Activated CD4-positive, alpha-beta T cell treated with anti-CD3 and anti-CD28 coated beads, Interleukin-2, Interleukin-4, amounts not matched to agents 100 ng/mL and 50 ng/mL, durations not matched to agents 16 hours and 8 hours (primary cell): Measurements from ENCODE around the gene IP6K3.
A peak's percentile ranks its signal among the peaks of the same experiment; 100 is the strongest.

Source experiments
- DNase-seq: peaks from one replicate; pipeline ENCODE4 v3.0.0-alpha.2; 2020; ENCODE audit warnings: low spot score

IP6K3 gene, protein sequence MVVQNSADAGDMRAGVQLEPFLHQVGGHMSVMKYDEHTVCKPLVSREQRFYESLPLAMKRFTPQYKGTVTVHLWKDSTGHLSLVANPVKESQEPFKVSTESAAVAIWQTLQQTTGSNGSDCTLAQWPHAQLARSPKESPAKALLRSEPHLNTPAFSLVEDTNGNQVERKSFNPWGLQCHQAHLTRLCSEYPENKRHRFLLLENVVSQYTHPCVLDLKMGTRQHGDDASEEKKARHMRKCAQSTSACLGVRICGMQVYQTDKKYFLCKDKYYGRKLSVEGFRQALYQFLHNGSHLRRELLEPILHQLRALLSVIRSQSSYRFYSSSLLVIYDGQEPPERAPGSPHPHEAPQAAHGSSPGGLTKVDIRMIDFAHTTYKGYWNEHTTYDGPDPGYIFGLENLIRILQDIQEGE

DNA sequence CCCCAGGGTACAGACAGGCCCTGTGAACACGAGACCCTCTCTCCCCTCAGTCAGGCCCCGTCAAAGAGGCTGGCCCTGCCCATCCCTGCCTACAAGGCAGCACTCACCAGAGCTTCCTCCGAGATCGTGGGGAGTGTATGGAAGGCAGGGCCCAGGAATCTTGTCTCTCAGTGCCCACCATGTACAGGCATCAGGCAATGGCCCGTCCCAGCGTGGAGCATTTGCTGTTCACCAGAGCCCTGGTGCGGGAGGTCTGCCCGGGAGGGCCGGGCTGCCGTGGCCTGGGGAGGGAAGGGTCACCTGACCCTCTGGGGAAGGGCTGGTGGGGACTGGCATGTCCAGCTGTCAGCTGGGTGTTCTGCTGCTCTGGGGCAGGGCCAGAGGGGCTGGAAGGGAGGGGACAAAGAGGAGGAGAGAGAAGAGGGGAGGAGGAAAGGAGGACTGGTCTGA, at the start of gene IP6K3:
Gene IP6K3, minus strand, starts transcription at position 255 of the 450 bp plus-strand sequence. CDS start 11,429 bp downstream, outside the sequence.
- no peak for DNase-seq

DNA sequence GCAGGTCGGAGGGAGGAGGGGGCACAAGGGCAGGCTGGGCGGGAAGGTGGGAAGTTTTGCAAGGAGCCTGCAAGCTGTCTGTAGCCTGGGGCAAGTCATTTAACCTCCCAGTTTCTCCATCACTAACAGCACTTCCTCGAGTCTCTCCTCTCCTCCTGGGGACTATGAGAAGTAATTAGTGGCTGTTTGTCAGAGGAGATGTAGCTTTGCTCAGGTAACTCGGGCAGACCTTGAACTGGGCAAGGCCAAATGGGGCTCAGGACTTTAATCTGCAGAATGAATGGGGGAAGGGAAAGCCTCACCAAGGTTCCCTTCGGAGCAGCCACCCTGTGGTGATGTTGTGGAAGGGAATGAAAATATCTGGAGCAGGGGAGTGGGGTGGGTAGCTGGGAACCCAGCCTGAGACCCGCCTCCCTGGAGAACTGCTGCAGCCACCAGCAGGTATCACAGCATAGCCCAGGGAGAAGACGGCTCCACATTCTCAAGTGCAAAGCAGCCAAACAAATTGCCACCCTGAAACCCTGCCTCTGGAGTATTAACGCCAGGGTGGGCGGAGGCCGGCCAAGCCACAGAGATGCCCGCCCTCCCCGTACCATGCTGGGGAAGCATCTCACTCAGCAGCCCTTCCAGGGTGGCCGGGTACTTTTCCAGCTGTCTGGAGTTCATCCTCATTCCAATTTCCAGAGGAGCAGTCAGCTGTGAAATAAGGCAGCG, 48.4 kb upstream of the IP6K3 start:
- DNase-seq, result no peak

DNA sequence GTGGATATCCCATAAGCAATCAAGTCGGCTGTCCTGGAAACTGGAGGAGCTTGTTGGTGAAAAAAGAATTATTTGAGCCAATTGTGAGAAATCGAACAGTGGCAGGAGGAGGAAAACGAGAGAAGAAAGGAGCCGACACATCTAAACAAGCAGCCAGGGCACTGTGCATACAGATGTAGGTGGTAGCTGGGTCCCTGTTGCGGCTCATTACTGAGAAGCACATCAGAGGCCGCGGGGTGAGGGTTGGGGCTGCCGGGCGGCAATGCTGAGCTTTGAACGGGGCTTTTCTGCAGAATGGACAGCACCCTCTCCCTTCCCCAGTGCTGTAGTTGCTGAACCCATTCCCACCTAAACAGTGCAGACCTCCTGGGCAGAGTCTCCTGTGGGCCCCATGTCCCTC, 46.3 kb upstream of the IP6K3 start:
- no peak for DNase-seq

DNA sequence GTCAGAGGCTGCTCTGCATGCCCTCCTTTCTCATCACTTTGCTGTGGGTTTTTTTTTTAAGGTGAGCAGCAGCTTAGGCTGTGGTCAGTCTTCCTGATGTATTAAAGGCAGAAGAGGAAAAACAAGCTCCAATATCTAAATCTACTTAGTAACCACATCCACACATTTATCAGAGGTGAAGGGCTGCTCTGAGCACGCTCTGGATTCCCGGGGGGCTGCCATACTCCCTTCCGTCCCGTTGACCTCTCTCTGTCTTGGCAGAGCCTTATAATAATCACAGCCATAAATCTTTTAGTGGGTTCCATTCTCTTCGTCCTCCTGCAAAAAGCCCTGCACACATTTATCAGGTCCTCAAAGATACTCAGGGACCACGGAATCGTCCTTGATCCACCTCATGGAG, 44.9 kb upstream of the IP6K3 start:
- no peak for DNase-seq

DNA sequence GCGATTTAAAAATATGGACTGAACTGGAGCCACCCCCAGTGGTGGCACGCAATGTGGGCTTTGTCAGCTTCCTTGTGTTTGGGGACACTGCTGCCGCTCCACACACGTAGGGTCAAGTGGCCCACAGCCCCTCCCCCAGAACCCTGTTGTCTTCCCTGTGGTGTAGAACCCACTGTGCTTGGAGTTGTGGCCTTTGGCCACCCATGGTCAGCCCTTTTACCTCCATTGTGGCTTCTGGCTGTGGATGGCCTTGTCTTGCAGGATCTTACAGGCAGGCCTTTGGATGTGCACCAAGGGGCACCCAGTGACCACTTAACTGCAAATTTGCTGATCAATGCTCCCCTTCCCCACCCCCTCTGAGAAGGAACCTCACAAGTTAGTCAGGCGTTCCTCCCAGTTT, 44.2 kb upstream of the IP6K3 start:
- no peak for DNase-seq

DNA sequence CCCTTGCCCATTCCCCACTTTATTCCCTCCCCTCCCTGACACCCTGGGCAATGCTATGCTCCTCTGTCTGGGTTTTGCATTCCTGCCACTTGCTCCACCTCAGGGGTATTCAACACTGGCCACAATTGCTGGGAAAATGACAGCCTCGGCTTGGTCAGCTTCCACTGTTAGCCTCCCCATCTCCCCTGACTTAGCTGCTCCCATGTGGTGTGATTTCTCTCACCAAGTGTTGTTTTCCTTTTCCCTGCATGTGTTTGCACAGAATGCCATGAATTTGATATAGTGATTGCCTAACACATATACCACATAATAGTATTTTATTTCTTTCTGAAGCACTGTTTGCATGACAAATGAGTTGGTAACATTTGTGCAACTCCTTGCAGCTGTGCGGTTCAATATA, 43.7 kb upstream of the IP6K3 start:
- DNase-seq, result no peak

DNA sequence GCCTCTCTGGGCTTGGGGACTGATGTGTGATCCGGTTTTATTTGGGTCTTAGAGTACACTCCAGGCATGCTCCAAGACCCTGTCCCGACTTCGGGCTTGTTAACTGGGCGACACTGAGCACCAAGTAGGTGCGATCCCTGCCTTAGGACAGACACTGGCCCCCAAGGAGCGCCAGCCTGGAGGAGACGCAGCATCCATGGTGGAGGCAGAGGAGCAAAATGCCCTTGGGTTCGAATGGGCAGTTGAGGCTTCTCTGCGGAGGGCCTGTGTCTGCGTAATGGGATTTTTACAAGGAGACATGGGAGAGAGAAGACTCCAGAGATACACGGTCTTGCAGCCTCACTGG, 42.8 kb upstream of the IP6K3 start:
- DNase-seq, result no peak

DNA sequence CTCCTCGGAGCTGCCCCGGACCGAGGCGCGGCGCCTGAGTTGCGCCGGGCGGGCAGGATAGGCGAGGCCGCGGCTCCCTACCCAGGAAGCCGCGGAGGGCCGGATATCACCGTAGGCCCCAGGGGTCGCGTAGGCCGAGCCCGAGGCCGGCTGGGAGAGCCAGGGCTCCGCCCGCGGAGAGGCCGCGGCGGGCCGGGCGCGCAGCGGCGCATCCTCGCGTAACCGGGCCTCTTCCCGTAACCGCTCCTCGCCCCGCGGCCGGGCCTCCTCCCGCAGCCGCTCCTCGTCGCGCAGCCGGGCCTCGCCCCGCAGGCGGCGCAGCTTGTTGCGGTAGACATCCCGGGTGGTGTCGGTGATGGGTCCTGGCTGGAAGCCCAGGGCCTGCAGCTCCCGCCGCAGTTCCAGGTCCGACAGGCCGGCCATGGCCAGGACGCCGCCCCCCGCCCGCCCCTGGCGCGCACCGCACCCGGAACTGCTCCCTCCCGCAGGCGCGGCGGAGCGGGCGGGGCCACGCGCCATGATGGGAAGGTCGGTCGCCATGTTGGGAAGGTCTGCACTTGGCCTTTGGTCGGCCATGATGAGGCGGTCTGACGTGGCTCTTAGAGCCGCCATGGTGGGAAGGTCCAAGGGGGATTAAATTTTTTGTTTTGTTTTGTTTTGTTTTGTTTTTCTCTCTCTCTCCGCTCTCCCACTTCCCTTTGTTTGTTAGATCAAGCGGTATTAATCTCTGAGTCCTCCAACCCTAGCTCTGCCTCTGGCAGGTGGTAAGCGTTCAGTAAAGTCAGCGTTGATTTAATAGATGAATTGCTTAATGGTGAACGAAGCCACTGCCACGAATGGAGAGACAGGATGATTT, 42.2 kb upstream of the IP6K3 start, which contains the start of gene LEMD2:
Gene LEMD2, minus strand, starts transcription at position 437 of the 856 bp plus-strand sequence. Its CDS starts 14 bp downstream, at position 423.
- peak; percentile 94 for DNase-seq

DNA sequence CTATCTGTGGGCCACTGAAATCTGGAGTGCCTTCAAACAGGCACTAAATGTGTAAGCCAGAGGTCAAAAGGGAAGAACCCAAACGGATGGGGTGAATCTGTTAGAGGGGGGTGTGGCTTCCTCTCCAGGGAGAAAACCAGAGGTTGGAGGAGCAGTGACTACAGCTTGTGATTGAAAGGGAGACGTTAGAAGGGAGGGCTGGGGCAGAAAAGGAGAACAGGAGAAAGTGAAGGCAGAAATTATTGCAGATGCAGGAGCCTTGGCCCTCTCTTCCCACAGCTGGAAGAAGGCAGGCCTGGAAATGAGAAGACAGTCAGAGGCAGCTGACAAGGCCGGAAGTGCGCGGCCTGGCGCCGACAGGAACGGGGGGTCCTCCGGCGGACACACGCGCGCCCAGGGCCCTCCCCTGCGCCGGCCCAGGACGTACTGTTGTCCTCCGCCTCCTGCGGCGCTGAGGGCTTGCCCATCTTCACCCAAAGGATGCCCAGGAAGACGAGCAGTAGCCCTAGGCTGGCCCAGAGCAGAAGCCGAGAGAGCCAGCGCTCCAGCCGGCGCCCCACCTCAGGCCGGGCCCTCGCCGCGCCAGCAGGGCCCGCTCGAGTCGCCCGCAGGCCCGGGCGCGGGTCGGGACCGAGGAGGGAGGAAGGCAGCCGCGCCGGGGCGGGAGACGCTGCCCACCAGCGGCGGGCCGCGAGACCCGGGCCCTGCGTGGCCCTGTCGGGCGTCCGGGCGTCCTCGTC, 41.4 kb upstream of the IP6K3 start:
- peak; percentile 76 for DNase-seq

DNA sequence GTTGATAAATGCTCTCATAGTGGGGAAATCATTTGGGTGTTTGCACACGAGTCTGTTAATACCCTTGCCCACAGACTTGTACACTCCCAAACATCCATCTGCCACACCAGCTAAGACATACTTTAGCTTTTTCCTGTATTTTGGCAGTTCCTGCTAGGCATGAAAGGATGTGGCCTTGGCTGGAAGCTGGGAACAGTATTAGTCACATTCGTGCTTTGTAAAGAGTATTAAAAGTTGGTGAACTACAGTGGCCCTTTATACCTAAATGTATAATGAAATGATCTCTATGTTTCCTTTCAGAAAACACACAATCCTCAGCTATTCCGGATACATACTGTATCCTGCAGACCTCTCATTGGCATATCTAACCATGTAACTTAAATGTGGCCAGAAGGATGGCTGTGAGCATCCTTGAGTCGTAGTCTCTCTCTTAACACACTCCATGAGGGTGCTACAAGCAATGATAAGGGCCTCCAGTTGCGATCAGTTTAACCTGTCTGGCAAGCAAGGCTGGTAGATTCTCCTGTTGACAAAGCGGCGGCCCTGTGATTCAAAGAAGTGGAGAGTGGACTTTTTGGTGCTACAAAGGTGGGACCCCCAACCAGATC, 40.7 kb upstream of the IP6K3 start:
- no peak for DNase-seq

DNA sequence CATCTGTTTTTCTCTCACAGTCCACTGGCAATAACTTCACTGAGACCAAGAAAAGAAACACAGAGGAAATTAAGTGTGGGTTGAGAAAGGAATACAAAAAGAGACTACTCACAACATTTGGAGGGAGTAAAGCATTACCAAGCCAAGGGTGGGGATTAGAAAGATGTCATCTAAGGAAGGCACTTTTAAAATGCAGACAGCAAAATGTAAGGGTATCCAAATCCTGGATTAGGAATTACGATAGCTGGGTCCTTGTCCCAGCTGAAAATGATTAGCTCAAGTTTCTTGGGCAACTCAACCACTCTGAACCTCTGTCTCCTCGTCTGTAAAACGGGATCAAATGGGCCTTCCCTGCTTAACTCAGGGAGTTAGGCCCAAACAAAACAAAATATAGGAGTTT, 40.0 kb upstream of the IP6K3 start:
- no peak for DNase-seq

DNA sequence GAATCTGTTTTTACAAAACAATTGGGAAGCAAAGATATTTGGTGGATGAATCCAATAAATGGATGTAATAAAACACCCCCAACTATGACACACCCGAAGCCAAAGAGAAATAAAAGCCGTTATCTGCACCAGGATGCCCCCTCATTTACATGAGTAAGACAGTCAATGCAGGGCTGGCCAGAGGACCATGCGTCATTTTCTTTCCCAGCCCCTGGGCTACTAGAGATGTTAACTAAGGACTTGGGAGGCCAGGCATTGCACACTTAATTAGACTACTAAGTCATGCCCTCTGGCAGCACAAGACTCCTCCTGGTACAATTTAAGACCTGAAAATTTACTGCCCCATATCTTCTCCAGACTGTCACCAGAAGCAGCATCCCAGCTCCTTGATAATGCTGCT, 39.1 kb upstream of the IP6K3 start:
- no peak for DNase-seq

DNA sequence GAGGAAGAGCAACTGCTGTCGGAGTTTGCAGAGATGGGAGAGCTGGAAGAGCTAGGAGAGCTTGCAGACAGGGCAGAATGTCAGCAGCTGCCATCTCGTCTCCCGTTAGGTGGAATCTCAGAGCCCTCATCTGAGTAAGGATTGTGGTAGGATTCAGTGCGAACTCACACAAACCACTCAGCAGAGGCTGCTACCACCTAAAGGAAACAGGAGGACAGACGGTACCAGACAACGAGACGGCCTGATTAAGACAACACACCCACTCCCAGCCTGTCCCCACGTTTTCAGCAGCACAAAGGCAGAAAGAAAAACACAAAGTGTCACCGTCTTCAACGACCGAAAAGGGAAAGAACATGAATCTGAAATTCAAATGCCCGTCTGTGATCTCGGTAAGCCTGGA, 38.1 kb upstream of the IP6K3 start:
- no peak for DNase-seq

DNA sequence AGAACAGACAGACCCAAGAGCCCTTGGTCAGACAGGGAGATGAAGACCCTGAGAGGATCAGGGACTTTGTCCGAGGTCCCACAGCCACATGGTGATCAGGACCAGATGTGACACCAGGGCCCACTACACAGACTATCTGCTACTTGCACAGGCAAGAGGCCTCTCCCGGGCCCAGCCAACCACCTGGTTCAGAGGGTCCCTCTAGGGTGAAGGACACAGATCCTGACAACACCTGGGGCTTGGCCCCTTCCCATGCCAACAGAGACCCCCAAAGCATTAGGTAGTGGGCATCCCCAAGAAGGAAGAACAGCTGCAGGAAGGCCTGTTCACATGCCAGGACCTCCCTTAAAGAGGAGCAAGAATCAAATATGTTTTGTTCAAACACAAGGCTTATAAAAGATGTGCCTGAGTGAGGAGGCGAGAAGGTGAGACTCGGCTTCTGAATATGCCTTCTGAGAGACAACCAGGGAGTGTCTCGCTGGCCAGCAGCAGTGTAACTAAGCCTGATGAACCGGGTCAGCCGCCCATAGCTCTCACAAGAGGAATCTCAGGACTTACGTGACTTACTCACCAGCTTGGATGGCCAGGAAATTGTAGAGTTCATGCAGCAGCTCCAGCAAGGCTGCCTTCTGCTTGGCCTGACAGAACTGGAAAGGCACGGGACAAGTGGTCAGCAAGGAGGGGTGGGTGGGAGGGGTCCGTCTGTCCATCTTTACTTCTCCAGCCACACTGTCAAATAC, 37.2 kb upstream of the IP6K3 start:
- DNase-seq, result no peak

DNA sequence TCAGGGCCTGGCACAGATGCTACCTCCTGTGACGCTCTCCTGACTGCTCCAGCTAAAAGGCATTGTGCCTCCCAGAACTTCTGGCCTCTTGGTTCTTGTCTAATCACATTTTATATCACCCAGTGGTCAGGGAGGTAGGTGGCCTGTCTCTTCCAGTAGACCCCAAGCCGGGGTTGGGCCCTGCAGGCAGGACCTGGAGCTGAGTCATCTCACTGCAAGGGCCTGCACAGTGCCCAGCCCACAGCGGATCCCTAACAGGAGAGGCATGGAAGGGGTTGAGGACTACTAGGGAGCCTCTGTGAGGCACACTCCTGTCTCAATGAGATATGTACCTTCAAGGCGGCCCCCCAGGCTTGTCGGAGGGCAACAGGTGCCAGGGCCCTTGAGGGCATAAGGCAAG, 35.9 kb upstream of the IP6K3 start:
- DNase-seq, result no peak

DNA sequence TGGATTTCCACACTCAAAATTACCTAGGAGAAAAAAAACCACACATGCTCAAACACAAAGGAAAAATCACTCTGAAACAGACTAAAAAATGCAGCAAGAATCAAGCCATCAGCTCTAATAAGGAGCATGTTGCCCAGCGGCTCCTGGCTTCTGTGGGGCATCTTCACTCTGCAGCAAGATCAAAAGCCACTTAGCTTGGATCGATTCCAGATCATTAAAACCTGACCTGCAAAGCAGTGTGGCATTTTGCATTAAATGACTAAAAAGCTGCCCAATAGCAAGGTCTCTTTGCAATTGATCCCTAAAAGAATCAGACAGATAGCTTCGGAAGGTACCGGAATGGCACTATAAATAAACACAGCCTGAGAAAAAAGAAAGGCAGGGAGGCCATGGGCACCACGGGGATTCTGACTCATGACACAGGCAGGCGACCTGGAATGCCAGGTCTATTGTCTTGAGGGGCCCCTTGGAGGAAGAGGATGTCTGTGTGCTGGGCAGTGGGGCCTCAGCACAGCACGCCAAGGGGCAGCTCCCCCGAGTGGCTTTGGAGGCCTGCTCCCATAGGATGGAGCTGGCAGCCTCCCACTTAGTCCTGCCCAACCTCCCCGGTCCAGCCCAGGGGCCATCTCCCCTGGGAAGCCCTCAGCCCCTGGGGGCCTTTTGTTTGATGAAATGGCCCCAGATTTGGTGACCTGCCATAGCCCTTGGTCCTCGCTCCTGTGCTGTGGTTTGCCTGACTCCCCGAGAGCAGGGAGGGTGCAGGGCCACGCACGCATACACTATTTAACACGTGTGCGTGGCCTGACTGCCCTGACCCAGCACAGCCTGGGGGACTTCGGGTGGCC, 34.6 kb upstream of the IP6K3 start:
- no peak for DNase-seq

DNA sequence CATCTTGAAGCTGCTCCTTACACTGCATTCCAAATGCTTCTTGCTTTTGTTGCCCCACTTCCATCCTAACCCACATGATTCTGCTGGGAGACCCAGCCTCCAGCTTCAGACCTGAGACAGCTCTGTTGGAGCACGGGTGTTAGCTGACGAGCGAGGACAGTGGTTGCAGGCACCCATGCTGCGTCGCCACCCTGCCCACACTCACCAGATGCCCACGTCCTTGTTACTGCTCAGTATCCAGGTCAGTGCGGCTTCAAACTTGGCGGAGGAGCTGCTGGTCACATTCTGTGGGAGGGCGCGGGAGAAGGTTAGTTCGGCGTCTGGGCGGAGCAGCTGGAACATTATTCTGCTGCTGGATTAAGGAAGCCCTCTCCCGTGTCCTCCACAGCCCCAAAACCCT, 33.2 kb upstream of the IP6K3 start:
- no peak for DNase-seq

DNA sequence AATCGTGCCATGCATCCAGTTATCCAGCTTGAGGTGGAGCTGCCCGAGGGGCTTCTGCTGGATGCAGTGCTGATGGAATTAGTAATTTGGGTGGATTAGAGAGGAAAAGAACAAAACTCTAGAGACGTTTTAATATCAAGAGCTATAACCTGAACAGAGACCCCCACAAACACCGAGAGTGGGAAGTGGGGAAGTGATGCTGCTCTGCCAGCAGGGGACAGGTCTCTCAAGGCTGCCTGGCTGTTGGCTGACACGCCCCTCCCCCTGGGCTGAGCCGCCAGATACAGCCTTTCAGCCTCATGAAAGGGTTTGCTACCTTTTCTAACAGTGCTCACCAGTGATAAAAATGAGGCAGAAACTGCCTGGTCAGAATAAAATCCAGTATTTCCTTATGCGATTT, 32.6 kb upstream of the IP6K3 start:
- DNase-seq, result no peak

DNA sequence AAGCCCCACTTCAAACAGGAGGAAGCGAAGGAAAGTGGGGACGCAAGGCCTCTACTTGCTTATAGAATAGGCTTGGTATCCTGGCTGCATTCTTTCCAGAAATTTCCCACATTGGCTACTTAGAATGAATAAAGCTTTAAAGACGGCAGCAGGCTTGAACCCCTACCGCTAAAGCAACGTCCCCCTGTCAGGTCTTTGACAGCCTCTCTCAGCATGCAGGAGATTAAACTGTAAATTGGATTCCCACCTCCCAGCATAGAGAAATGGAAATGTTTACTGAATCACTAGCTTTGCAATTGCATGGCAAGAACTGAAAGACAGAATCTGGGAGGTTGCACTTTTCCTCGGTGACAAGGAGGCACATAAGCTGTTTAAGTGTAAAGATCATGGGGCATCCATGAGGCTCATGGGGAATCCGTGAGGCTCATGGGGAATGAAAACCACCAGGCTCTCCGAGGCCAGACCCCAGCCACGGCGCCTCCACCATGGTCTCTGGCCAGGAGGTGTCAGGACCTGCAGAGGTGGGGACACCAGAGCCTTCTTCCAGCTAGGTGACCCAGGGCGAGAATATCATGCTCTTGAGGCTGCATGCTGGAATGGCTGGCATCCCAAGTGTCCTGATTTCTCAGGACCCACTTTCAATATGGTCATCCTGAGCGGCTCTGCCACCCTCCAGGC, 31.9 kb upstream of the IP6K3 start:
- DNase-seq, result no peak
